Coronary artery (tissue), 2 donors: ENCODE measurements around the gene OCEL1.

Experiments used
- DNase-seq: peaks from one replicate; pipeline ENCODE4 v3.0.0-alpha.2; 2017; ENCODE audit warnings: low spot score
- H3K27ac ChIP-seq, 2 donors: fragments of 200-600 bp; sonication (generic); one replicate each; pipeline ENCODE4 v1.5.1; 2016 to 2019
- H3K4me3 ChIP-seq: fragments of 200-600 bp; sonication (generic); 2 replicates; pipeline ENCODE4 v1.5.1; 2016; ENCODE audit warnings: mild to moderate bottlenecking, moderate library complexity
- CTCF ChIP-seq: fragments of 200-600 bp; sonication (generic); IDR thresholded peaks from one replicate; pipeline ENCODE4 v1.5.1; 2019; ENCODE audit warnings: antibody characterized with exemption

OCEL1 gene

DNA sequence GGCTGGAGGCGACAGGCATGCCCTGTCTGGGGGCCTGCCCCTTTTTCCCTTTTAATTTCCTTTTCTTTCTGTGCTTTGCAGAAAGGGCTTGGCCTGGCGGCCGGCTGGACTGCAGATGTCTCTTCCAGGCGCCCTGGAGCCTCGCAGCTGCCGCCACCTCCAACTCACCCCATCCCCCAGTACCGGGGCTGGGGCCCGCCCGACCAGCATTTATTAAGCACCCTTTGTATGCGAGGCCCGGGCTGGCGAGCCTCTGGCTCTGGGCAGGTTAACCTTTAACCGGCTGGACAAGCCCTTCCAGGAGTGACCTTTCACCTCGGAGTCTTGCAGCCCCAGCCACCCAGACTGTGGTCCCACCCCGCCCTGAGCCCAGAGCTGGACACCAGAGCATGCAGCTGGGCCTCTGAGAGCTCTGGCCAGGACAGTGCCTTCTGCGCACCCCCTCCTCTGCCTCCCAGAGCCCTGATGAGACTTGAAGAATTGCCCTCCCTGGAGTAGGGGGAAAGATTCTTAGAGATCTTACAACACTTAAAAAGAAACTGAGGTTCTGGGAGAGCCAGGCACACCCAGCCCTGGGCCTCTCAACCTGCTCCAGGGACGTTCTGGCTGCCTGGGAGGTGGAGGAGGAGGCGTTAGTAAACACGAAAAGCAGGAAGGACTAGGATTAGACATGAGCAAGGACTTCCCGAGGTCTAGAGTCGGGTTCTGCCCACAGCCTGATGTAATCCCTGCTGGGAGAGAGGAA is 20.8 kb downstream of the OCEL1 start:
- TF ChIP-seq CTCF = no peak
- peak overlapping the region; percentile 52 to 91 for H3K27ac ChIP-seq
- DNase-seq = no peak
- H3K4me3 ChIP-seq = peak overlapping the region; percentile 98

DNA sequence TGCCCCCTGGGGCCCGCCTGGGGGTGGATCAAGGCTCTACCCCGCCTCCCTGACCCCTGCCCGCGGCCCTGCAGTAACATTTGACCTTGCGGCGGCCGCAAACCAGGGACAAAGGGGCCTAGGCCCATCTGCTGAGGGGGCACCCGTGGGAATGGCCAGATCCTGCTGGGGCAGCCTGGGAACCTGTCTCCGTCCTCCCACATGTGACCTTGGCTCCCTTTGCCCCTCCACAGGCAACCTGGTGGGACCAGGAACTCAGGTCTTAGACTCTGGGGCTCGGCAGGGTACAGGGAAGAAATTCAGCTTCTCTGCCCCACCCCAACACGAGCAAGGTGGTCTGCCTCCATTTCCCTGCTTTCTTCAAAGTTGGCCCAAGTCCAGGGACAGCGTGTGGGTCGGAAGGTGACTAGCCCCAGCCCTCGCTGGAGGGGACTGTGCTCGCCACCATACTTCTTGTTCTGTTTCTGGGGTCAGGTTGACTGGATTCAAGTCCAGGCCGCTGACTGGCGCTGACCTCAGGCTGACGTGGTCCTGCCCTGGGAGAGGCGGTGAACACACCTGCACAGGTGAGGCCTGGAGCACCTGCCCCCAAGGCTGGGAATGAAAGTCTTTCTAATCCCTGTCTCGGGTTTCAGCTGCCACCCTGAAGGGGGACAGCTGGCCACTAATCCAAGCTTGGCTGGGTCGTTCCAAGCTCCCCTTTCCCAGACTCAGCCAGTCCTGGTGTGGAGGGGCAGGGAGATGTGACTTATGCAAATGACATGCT is 22.2 kb downstream of the OCEL1 start:
- Histone ChIP-seq H3K4me3 (no peak overlapping the region), H3K27ac (no peak overlapping the region)
- TF ChIP-seq CTCF = no peak
- no peak for DNase-seq

GRCh38 chr19:17249887-17250548 is 24.0 kb downstream of the OCEL1 start:
- no peak for DNase-seq
- H3K4me3 ChIP-seq = no peak overlapping the region
- TF ChIP-seq CTCF = no peak
- H3K27ac ChIP-seq = no peak overlapping the region

DNA sequence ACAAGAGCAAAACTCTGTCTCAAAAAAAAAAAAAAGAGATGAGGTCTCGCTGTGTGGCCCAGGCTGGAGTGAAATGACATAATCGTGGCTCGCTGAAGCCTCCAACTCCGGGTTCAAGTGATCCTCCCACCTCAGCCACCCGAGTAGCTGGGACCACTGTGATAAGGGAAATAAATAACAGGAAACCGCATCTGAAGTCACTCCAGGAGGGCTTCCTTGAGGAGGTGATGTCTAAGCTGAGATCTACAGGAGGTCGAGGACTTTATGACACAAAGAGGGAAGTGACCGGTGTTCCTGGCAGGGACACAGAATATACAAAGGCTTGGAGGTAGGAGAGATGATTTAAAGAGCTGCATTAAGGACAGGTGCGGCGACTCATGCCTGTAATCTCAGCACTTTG is 28.6 kb downstream of the OCEL1 start:
- no peak for DNase-seq
- no peak for TF ChIP-seq CTCF
- Histone ChIP-seq H3K4me3 (no peak overlapping the region), H3K27ac (no peak overlapping the region)

- TF ChIP-seq CTCF = no peak
- DNase-seq = no peak
- H3K4me3 ChIP-seq = no peak overlapping the region
- H3K27ac ChIP-seq = no peak overlapping the region
Observed at GRCh38 chr19:17255150-17255621, 29.2 kb downstream of the OCEL1 start.

DNA sequence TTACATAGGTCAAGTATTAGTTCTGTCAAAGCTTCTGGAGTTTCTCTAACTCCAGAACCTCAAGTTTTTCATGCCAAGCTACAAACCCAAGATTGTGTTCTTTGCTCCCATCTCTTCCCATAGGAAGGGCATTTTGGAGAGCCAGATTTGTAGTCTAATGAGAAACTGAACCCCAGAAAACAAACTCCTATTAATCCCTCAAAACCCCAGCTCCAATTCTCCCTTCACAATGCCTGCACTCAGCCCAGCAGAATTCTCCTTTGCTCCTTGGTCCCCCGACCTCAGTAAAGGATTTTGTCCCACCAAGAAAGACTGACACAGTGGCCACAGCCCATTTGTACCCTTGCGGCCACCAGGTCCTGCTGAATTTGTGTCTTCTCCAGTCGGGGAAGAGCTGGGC is 30.1 kb downstream of the OCEL1 start:
- Histone ChIP-seq H3K4me3 (no peak overlapping the region), H3K27ac (no peak overlapping the region)
- no peak for TF ChIP-seq CTCF
- DNase-seq = no peak
